Sigmoid colon (tissue), 7 donors: ENCODE data around the gene ZNF787. TPM values are rescaled to one million over a fixed set of nuclear protein-coding genes. Genes with fewer than 3 reads are reported as not detected.
A peak's percentile ranks its signal among the peaks of the same experiment; 100 is the strongest.

Experiments
- DNase-seq: peaks from one replicate; pipeline ENCODE4 v3.0.0-alpha.2; 2019
- H3K27ac ChIP-seq, 4 donors: fragments of 200-600 bp; sonication (generic); one replicate each; pipeline ENCODE4 v1.5.1; 2016 to 2019; ENCODE audit warnings: mild to moderate bottlenecking in 1 of 4
- H3K27me3 ChIP-seq, 3 donors: fragments of 200-600 bp; sonication (generic); one replicate each; pipeline ENCODE4 v1.5.1; 2019; ENCODE audit warnings: mild to moderate bottlenecking in 1 of 3
- H3K36me3 ChIP-seq, 4 donors: fragments of 200-600 bp; sonication (generic); one replicate each; pipeline ENCODE4 v1.5.1; 2016 to 2019
- H3K4me1 ChIP-seq, 4 donors: fragments of 200-600 bp; sonication (generic); one replicate each; pipeline ENCODE4 v1.5.1; 2017 to 2019
- H3K4me3 ChIP-seq, 4 donors: fragments of 200-600 bp; sonication (generic); one replicate each; pipeline ENCODE4 v1.5.1; 2017 to 2019; ENCODE audit warnings: mild to moderate bottlenecking in 2 of 4, moderate library complexity in 1 of 4
- H3K9me3 ChIP-seq, 4 donors: fragments of 200-600 bp in 3 of 4; sonication (generic) in 3 of 4; one replicate each; pipeline versions ENCODE4 v1.5.1 to v1.6.1; 2013 to 2019
- EP300 ChIP-seq, 4 donors: sonication (generic); formaldehyde crosslinking; IDR thresholded peaks; one replicate each; pipeline ENCODE4 v1.6.1; 2017; ENCODE audit warnings: antibody characterized with exemption in 4 of 4
- POLR2A ChIP-seq, 2 donors: fragments of 450-650 bp; IDR thresholded peaks; one replicate each; pipeline ENCODE4 v1.6.1; 2016; ENCODE audit warnings: antibody characterized with exemption in 2 of 2, mild to moderate bottlenecking in 2 of 2, moderate library complexity in 2 of 2
- POLR2AphosphoS5 ChIP-seq, 4 donors: sonication (generic); formaldehyde crosslinking; IDR thresholded peaks; one replicate each; pipeline ENCODE4 v1.6.1; 2017; ENCODE audit warnings: antibody characterized with exemption in 4 of 4
- WGBS, 2 donors: extraction: QIAGEN DNeasy Blood & Tissue Kit; methylation state at CpG; one replicate each; pipeline ENCODE4 v1.1.7; 2013; 5-methylcytosine and 5-hydroxymethylcytosine counted together
- intact Hi-C: fragments of 100-400 bp; cut with DNase I; formaldehyde crosslinking; loops from one replicate; pipeline ENCODE4 v1.15.1; 2023
- polyA plus RNA-seq, 3 donors: library from polyadenylated mRNA; stranded (reverse); fragments of 200-250 nt; gene quantifications; one replicate each; pipeline ENCODE4 v1.2.3, GENCODE V29; 2013
- total RNA-seq, 4 donors: library from RNA; depleted of rRNA; stranded (reverse); fragments of >200 nt; gene quantifications; one replicate each; pipeline ENCODE4 v1.1.0, GENCODE V29; 2016
- TF ChIP-seq, protein P1 (sequence below), 4 experiments: fragments of 450-650 bp in 3 of 4; fragments of 200-600 bp in 1 of 4; IDR thresholded peaks; one replicate each; pipeline ENCODE4 v1.5.1; 2016 to 2019; ENCODE audit warnings: antibody characterized with exemption in 4 of 4, mild to moderate bottlenecking in 3 of 4, moderate library complexity in 2 of 4
- donor health status: healthy with polysubstance abuse.
- donor health status: Bipolar disorder and iron deficiency.
- donor health status: healthy.

Gene ZNF787
- total and polyA plus RNA-seq, 7 donors: 11.0 to 38.3 (median 14.1) TPM

DNA sequence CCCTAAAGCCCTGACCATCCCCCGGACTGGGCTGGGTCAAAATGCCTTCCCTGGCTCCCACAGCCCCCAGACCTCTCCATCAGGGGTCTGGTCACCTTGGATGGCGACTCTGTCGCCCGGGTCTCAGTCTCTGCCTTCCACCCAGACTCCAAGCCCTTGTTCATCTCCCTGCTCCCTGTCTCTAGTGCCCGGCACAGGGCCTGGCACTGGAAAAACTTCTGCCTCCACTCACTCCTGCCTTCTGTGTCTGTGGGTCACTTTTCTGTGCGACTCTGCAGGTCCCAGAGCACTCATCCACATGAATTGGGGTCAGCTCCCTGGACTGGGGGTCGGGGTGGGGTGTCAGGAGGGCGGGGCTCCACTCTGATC lies 1.1 kb downstream of the ZNF787 start:
- intact Hi-C loops: loop anchor here (2.0 kb wide), 1 partner anchor 15 kb away; no protein-coding TSS in a partner anchor
- WGBS, 2 donors: 8 to 21% methylated on average over 8 of the region's 8 CpGs

DNA sequence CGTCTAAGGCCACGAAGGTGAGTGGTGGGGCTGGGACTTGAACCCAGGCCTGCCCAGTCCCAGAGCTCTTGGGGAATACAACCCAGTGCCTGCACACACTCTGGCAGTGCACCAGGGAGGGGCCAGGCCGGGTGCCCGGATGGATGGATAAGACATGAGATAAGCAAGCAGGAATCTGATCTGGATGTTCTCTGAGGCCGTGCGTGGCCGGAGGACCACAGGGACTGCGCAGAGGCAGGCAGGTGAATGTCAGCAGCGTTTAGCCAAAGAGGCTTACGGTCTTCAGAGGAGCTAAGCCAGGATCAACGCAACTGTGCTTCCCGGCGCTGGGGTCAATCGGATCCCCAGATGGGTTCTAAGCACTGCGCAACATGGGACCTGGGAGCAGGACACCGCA lies 1.5 kb downstream of the ZNF787 start:
- WGBS, 2 donors: 14 to 47% methylated on average over 16 of the region's 16 CpGs
- TF ChIP-seq, protein P1, sequence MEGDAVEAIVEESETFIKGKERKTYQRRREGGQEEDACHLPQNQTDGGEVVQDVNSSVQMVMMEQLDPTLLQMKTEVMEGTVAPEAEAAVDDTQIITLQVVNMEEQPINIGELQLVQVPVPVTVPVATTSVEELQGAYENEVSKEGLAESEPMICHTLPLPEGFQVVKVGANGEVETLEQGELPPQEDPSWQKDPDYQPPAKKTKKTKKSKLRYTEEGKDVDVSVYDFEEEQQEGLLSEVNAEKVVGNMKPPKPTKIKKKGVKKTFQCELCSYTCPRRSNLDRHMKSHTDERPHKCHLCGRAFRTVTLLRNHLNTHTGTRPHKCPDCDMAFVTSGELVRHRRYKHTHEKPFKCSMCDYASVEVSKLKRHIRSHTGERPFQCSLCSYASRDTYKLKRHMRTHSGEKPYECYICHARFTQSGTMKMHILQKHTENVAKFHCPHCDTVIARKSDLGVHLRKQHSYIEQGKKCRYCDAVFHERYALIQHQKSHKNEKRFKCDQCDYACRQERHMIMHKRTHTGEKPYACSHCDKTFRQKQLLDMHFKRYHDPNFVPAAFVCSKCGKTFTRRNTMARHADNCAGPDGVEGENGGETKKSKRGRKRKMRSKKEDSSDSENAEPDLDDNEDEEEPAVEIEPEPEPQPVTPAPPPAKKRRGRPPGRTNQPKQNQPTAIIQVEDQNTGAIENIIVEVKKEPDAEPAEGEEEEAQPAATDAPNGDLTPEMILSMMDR (IDR thresholded peaks at IDR 0.05): no peak
- TF ChIP-seq POLR2AphosphoS5 (IDR thresholded peaks at IDR 0.05): no peak
- TF ChIP-seq EP300 (IDR thresholded peaks at IDR 0.05): no peak
- TF ChIP-seq POLR2A (IDR thresholded peaks at IDR 0.05): no peak
- Histone ChIP-seq H3K27ac (peak overlapping the region; percentile 95 to 98 (median 96)), H3K4me3 (peak overlapping the region; percentile 92 to 95 (median 93)), H3K36me3 (peaks cover 0 to 5% (median 0%) of the 10 kb centered on the region in 4 donors), H3K9me3 (no peaks in the 10 kb centered on the region), H3K4me1 (peaks cover 0 to 48% (median 41%) of the 10 kb centered on the region in 4 donors), H3K27me3 (no peaks in the 10 kb centered on the region)
- intact Hi-C loops: no loop called here
- no peak for DNase-seq

More for the DNA sequence above, 1.1 kb downstream of the ZNF787 start:
- Histone ChIP-seq H3K36me3 (peaks cover 0 to 5% (median 0%) of the 10 kb centered on the region in 4 donors), H3K4me1 (peaks cover 0 to 44% (median 37%) of the 10 kb centered on the region in 4 donors), H3K4me3 (peak overlapping the region; percentile 92 to 95 (median 93)), H3K9me3 (no peaks in the 10 kb centered on the region), H3K27me3 (no peaks in the 10 kb centered on the region), H3K27ac (peak overlapping the region; percentile 95 to 98 (median 96))
- no peak for DNase-seq
- TF ChIP-seq, protein P1 (IDR thresholded peaks at IDR 0.05): no peak
- TF ChIP-seq EP300 (IDR thresholded peaks at IDR 0.05) (no peak), POLR2A (IDR thresholded peaks at IDR 0.05) (no peak), POLR2AphosphoS5 (IDR thresholded peaks at IDR 0.05) (no peak)

DNA sequence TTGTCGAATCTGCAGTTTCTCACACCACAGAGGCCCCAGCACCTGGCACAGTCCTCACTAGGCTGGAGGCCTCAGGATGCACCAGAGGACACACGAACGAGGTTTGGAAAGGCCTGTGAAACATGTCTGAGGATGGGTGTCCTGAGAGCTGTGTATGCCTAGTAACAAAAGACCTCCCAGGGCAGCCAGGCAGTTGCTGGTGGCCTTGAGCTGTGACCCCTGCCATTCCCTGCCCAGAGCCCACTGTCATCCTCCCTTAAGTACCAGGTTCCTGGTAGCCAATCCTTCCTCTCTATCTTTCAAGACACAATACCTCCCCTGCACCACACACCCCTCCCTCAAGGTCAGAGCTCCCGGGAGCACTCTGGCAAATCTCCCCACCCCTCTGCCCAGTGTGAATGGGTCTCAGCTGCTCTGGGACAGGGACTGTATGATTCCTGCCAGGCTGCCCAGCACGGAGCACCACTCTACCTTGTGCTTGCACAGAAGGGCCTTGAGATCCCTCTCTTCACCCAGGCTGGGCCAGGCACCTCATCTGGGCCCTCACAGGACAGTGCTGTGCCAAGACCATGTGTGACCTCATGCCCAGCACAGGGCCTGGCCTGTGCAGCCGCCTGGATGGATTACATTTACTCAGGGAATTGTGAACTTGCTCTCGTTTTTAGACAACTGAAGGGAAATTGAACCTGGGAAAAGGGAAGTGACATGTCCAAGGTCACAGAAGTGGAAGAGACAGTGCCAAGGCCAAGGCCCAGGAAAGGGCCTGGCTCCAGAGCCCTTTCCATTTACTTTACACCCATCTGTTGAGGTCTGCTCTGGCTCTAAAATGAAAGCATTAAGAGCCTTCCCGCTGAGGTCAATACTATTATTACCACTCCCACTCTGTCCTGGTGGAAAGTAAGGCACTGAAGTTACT lies 2.2 kb downstream of the ZNF787 start:
- H3K4me3 ChIP-seq: peak overlapping the region in 3 of 4 donors; percentile 92 to 95 (median 94)
- peaks cover 0 to 5% (median 0%) of the 10 kb centered on the region in 4 donors for H3K36me3 ChIP-seq
- WGBS, 2 donors: 27 to 51% methylated on average over 8 of the region's 8 CpGs
- no peaks in the 10 kb centered on the region for H3K27me3 ChIP-seq
- peak overlapping the region; percentile 95 to 98 (median 96) for H3K27ac ChIP-seq
- no peaks in the 10 kb centered on the region for H3K9me3 ChIP-seq
- no peak for TF ChIP-seq POLR2A (IDR thresholded peaks at IDR 0.05)
- TF ChIP-seq POLR2AphosphoS5 (IDR thresholded peaks at IDR 0.05): no peak
- TF ChIP-seq, protein P1 (IDR thresholded peaks at IDR 0.05): no peak
- no peak for TF ChIP-seq EP300 (IDR thresholded peaks at IDR 0.05)
- peaks cover 0 to 55% (median 47%) of the 10 kb centered on the region in 4 donors for H3K4me1 ChIP-seq
- DNase-seq: no peak
- intact Hi-C loops: no loop called here

DNA sequence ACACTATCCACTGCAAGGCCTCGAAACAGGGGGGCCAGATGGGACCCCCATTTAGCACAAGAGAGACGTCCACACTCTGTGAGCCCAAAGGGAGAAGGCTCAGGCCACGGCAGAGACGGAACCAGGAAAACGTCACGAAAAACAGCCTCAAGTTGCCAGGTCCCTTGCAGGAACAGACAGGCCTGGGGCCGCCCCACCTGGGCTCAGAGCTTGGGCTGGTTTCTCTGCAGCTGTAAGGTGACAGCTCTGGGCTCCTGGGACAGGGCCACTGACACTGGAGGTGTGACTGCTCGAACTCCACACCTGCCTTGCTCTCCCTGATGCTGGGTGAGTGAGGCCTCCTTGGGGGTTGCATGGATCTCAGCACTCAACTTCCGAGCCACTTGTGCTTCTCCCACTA lies 3.2 kb downstream of the ZNF787 start:
- H3K27ac ChIP-seq: no peak overlapping the region
- no peak for DNase-seq
- H3K9me3 ChIP-seq: no peaks in the 10 kb centered on the region
- H3K4me1 ChIP-seq: peaks cover 0 to 65% (median 56%) of the 10 kb centered on the region in 4 donors
- TF ChIP-seq EP300 (IDR thresholded peaks at IDR 0.05) (no peak), POLR2AphosphoS5 (IDR thresholded peaks at IDR 0.05) (no peak), POLR2A (IDR thresholded peaks at IDR 0.05) (no peak)
- TF ChIP-seq, protein P1 (IDR thresholded peaks at IDR 0.05): no peak
- no peaks in the 10 kb centered on the region for H3K27me3 ChIP-seq
- intact Hi-C loops: no loop called here
- H3K36me3 ChIP-seq: peaks cover 0 to 5% (median 0%) of the 10 kb centered on the region in 4 donors
- H3K4me3 ChIP-seq: no peak overlapping the region
- 38 to 67% methylated on average over 9 of the region's 9 CpGs for WGBS, 2 donors
